ENCODE results near the gene DDAH2.

DDAH2 gene

DNA sequence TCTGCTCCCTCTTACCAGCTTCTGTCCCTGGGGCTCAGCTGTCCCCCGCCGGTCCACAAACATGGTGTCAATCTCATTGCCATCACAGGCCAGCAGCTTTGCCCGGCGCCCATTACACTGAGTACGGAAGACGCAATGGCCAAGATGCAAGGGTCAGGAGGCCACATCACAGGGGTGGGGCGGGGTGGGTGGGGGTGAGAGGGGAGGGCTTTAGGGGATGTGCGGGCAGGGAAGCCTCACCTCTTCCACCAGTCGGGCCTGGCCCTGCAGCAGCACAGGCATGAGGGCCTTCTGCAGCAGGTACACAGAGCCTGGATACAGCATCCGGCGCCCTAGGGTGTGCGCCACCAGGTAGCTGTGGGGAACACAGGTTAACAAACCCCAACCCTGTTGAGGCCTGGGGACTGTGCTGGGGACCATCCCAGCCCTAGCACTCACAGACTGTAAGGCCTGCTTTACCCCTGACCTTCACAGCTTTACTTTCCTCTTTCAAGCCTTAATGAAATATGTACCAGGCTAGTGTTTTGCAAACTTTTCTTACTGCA, 37.5 kb downstream of the DDAH2 start:
- DNase-seq, result no peak

DNA sequence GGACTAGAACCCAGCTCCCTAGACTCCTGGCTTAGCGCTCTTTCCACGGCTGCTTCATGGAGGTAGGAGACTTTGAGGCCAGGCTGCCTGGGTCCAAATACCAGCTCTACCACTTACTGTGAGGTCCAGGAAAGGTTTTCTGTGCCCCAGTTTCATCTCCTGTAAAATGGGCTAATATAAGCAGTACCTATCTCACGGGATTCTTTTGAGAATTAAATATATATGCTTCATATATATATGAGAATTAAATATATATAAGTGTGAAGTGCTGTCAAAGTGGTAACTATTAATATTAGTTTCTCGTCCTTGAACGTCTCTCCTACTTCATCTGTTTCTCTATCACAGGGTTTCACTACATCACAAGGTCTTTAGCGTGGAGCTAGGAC, 38.0 kb downstream of the DDAH2 start:
- no peak for DNase-seq

DNA sequence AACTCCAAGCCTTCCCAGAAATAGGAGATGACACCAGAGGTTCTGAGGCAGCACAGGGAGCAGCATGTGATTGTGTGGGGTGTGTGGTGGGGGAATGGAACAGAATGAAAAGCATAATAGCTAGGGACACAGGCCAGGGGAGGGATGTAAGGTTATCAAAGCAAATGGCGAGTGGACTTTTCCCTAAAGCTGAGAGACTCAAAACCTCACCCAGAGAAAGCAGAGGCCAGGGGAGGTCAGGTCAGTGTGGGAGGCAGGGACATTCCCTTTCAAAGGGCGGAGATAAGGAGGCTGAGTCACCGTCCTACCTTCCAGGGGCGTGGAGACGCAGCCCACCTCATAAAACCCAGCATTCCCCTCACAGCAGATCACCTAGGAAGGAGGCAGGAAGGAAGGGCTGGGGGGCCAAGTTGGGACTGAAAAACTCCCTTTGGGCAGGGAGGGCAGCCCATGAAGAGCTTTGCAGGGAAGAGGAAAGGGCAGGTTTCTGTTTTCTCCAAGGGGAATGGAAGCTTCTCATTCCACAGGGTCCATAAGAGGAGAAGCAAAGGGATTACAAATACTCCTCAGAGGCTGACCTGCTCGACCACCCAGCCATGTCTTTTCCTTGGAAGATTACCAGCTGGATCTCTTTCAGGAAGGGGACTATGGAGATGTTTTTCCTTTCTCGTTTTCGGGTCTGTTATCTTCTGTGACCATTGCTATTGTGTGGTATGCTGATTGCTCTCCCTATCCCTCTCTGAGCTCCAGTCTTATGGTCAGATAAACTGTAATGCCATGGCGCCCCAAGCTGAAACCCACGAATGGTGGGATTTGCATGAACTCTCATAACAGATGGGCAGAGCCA, 38.6 kb downstream of the DDAH2 start:
- peak in 13 of 56 donors; percentile 3 to 38 (median 15) for DNase-seq

DNA sequence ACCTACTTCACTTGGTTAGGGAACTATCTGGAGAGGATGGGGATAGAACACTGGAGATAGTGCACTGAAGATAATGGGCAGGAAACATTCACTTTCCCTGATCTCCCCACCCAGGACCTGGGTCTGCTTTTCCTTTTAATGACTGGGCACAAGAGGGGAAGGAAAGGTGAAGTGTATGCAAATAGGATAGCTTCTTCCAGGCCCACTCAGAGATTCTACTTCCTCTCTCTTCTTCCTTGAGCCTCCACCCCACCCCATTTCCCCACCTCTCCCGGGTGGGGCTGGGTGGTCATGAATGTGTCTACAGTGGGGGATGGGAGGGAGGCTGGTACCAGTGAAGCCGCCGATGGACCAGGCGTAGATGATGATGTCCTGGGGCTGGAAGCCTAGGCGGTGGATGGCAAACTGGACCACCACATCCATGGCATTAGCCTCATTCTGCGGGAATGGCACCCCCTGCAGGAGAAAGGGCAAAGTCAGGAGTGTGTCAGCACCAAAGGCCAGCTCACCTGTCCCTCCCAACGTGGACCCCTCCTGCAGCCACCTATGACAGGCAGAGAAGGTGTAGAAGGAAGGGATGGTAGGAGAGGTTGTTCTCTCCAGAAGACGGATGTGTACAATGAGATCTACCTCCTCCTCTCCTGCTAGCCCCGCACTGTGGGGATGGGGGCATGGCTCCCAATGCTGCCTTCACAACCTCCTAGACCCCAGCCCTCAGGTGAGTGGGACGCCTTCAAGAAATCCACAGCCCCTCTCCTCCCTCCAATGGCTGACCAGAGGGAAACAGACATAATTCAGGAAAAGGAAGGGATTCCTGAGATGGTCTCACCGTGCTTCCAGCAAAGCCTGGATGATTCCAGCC, 39.6 kb downstream of the DDAH2 start:
- DNase-seq, result peak in 1 of 56 donors; percentile 12

DNA sequence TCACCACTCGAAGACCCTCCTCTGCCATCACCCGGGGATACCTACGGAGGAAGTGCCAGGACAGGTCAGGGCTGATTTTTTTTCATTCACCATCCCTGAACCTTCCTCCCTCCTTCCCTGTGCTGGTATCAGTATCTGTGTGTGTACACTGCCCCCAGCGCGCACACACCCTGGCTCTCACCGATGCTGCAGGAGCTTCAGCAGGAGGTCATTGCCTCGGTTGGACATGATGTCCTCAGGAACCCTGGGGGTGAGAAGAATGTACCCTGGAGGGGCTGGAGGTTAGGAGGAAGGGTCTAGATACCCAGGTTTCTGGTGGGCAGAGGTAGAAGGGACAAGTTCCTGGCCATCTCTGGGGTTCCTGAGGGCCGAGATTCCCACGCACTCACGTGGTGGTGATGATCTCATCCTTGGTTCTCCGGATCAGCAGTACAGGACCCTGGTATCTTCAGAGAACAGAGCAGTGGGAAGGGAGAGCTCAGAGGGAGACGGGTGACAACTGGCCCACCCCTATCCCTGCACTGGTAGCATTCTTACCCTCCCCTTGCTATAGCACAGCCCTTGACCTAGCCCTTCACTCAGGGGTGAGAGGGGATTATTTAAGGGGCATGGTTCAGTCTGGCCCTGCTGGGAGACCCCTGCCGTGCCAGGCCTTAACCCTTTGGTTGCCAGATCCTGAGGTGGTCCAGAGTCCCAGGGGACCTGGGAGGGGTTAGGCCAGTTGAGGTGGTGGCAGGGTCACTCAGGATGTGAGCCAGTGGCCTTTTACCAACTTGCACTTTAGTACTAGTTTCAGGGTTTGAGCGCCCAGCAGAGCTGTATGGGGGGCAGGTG, 41.0 kb downstream of the DDAH2 start:
- DNase-seq, result no peak

DNA sequence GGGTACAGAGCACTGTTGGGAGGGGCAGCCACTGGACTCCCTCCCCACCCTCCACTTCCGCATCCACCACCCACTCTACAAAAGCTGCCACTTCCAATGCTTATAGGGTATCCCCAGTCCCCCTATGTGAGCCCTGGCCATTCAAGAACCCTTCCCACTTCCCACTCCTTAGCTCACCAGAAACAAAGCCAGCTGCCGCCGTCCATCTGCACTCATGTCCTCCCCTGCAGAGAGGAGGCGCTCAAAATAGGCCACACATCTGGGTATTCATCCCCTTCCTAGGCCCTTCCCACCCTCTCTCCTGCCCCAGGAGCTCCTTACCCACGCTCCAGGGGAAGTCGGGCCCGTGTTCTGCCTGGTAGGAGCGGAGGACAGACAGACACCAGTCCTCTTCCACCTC, 41.8 kb downstream of the DDAH2 start:
- DNase-seq, result no peak

DNA sequence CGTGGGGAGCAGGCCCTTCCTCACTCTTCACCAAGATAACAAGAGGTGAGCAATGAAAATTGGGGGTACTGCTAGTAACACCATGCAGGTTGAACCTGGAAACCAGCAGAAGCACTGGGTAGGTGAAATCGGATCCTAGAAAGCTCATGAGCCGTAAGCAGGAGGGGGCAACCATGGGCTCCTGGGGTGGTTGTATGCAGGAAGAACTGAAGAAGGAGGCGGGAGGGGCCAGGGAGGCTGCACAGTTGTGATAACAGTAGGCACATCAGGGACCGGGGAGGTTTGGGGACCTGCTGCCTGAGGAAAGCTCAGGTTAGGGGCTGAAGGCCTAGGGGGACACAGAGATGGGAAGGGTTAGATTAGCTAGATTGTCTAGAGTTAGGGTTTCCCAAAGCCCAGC, 42.6 kb downstream of the DDAH2 start:
- DNase-seq, result no peak

DNA sequence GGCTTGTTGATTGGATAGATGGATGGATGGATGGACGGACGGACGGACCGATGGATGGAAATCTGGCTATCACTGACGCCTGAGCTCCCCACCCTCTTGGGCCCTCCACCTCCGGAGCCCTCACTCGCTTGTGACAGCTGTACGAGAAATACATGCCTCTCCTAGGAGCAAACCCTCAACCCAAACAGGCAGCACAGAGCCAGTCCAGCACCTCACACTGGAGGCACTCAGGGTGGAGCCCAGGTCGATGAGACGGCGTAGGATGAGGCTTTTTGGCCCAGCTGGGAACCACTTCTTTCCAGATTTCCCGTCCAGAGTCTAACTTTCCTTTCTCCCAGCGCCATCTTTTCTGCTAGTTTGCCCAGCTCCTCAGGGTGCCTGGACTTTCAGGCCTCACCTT, 45.5 kb downstream of the DDAH2 start:
- DNase-seq, result no peak

DNA sequence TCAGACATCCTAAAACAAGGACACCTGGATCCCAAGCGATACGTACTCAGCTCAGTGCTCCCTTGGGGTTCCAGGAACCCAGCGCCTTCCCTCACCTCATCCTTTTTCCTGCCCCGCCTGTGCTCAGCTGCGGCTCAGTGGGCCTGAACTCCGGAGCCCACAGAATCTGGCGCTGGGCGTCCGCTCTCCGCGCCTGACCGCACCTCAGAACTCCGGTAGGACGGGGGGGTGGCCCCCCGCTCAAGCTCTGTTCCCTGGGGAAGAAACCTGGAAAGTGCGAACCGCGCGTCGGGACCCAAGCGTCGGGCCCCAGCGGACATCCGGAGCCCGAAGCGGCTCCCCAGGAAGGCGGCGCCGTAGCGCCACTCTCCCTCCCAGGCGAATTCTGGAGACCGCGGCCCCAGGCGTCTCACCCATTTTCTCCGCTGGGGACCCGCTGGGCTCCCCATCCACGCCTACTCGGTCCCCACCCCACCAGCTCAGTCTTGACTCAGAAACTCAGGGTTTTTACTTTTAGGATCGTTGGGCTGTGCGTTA, 47.9 kb downstream of the DDAH2 start:
- DNase-seq, result peak in 10 of 56 donors; percentile 4 to 48 (median 18)

DNA sequence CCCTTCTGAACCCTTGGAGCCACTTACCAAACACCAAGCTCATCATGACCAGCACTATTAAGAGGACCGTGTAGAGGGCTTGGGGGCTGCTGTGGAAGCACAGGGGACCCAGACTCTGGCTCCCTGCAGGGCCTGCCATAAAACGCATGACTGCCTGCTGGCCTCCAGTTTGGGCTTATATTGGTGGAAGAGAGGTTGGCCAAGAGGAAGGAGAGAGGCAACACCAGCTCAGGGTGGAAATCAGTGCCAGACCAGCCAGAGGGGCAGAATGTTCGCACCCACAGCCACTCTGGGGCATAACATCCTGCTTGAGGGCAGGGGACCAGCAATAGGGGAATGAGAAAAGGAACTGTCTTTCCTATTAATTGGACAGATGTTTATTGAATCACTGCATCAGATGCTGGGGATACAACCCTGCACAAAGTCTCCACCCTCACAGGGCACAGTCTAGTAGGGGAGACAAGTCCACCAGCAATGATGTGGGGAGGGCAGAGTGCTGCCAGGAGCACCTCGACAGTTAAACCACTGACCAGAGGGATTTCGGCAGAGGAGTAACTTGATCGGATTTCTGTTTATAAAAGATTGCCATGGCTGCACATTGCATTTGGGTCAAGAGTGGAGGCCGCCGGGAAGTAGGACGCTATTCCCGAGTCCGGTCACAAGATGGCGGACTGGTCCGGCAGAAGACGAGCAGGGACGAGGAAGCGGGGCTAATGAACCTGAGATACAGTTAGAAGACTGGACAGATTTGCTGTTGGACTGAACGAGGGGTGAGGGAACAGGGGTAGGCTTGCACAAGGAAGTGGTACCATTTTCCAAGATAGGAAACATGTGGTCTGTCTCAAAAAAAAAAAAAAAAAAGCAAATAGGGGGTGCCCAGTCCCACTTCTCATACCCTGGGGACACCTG, 48.6 kb downstream of the DDAH2 start, which contains the start of gene LY6G5C:
TSS of gene LY6G5C (minus strand) at position 842 of the 909 bp plus-strand sequence. CDS start at position 148, 694 bp downstream.
- DNase-seq, result peak in 51 of 56 donors; percentile 6 to 84 (median 52)

DNA sequence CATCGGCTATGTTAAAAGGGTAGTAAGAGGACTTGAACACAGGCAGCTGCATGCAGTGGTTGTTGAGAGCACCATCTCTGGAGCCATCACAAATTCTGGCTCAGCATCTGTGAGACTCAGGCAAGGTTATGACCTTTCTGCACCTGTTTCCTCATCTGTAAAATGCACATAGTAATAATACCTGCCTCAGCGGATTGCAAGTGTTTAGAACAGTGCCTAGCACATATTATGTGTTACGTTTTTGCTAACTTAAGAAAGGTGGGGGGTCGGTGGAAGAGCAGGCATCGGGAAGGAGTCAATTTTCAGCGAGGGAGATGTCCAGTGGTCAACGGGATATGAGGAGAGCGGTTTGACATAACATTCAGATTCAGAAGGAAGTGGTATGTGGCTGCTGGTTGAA, 51.1 kb downstream of the DDAH2 start:
- no peak for DNase-seq

All from nucleus accumbens (tissue), 56 donors.